ENCODE measurements around the gene GARNL3.

- TF ChIP-seq MXI1 (conservative IDR thresholded peaks at IDR 0.05; ENCODE audit: poor library complexity, severe bottlenecking), result no peak
- TF ChIP-seq EP300 (conservative IDR thresholded peaks at IDR 0.05; ENCODE audit: poor library complexity, severe bottlenecking), result no peak
- no peak for TF ChIP-seq EZH2 (IDR thresholded peaks at IDR 0.05; ENCODE audit: borderline replicate concordance, insufficient read depth, low read length, poor library complexity, severe bottlenecking)
- no peak for TF ChIP-seq CTCF (IDR thresholded peaks at IDR 0.05; ENCODE audit: poor library complexity, severe bottlenecking)
Measured at GRCh38 chr9:127231666-127232065, 32.9 kb upstream of the GARNL3 start.

All from neural cell (in vitro differentiated cells).